Measurements from ENCODE around the gene APOL2.
"Not testable (repeated sequence)": the region's sequence is repeated elsewhere in the genome, so short reads cannot be mapped to it uniquely, and the experiment has no call there.

The APOL2 gene

DNA sequence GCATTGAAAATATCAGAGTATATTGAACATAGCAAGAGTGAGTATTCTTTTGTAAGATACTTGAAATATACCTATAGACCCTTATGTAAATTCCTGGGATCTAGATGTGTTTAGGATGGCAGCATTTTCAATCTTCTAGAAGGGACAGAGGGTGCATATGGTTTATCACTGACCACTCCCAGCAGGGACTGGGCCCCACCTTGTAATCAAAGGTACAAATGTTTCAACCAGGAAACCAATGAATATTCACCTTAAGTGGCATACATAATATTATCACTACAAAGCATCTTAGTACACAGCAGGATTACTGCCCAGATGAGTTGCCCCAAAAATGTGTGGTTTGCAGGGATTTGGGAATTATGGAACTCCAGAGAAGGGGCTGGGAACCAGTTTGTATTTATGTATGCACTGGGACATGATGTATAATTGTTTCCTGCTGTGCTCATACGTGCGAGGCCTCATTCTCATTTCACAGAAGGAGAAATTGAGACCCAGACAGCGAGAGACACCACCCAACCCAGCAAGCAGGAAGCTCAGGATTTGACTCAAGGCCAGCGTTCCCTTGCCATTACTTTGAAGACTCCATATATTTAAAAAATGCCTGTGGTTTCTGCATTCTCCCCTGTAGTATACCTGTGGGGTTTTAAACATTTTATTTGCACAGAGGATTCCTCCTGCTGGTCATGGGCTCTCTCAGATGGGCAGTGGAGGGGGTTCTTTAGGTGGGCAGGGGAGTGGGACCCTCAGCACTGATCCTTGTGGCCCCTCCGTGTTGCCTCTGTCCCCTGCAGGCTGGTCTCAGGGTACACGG, 42.9 kb downstream of the APOL2 start:
- no peak for DNase-seq

DNA sequence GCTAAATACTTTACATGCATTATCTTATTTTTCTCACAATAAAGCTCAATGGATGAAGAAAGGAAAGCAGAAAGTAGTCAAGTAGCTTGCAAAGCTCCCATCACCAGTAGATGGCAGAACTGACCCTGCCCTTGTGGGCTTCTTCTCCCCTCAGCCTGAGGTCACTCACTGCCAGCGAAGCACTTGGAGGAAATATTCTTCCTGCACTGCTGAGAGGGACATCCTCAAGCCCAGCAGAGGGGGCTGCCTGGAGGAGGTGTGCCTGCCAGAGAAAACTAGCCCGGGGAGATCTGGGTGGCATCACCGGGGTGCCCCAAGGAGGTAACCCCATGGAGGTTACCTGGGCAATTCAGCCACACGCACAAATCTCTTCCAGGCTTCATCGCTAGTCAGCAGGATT, 44.4 kb downstream of the APOL2 start:
- DNase-seq: peak; percentile 57 to 64

DNA sequence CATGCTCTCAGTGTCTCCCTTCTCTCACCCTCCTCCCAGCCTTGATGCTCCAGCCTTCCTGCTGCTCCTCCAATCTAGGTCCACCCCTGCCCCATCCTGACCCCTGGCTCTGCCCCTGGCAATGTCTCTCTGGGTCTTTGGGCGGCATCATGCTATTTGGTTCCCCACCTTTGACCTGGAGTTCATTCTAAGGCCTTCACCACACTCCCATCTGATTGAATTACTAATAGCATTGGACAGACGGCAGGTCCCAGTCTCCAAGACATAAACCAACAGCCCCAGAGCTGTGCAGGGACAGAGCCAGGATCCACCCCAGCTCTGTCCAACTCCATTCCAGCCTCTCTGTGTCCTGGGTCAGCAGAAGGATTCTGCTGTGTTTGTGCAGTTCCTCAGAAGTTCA, 44.9 kb downstream of the APOL2 start:
- no peak for DNase-seq

DNA sequence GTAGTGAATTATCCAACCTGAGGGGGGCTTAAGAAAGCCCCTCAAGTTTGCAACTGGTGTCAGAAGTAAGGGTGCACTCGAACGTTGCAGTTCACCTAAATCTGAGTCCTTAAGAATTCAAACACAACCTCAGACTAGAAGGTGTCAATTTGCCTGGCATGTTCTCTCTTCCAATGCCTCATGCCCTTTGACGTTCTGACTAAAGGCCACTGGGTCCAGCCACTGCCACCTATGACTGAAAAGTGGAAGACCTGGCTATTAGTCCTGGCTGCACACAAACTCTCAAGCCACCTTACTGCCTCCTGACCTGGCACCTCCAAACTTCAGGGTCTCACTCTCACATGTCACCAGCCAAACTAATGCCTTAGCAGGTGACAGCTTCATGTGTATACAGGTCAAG, 45.8 kb downstream of the APOL2 start:
- DNase-seq: no peak

DNA sequence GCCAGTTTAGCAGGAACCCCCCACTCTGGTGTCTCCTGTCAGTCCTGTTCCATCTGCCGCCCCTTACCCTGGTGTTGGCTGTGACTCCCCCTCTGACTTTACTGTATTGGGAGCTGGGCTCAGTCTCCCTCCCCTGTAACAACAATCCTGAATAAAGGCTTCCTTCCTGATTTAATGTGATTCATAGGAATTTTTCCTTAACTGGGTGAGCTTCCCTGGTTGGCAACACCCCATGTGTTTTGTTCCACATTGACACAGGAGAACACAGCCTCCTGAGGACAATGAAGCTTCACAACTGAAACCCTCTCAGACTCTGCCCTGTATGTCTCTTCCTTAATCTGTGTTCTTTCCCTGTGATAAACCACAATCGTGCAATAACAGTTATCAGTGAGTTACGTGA, 46.2 kb downstream of the APOL2 start:
- no peak for DNase-seq

DNA sequence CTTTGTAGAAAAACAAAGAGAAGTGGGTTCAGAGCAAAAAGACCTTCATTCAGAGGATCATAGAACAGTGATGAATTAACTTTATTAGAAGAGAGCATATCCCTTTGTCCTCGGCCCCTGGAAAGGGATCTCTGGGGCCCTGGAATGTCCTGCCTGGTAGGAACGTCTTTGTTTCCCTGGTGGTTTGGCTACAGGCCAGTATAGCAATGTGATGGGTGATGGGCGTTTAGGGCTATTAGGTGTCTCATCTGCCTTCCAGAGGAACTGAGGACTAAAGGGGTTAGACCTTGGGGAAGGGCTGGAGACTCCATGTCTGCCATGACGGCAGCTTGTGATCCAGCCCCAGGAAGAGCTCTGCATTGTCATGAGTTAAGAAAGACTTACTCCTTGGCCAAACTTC, 46.8 kb downstream of the APOL2 start:
- DNase-seq: no peak

DNA sequence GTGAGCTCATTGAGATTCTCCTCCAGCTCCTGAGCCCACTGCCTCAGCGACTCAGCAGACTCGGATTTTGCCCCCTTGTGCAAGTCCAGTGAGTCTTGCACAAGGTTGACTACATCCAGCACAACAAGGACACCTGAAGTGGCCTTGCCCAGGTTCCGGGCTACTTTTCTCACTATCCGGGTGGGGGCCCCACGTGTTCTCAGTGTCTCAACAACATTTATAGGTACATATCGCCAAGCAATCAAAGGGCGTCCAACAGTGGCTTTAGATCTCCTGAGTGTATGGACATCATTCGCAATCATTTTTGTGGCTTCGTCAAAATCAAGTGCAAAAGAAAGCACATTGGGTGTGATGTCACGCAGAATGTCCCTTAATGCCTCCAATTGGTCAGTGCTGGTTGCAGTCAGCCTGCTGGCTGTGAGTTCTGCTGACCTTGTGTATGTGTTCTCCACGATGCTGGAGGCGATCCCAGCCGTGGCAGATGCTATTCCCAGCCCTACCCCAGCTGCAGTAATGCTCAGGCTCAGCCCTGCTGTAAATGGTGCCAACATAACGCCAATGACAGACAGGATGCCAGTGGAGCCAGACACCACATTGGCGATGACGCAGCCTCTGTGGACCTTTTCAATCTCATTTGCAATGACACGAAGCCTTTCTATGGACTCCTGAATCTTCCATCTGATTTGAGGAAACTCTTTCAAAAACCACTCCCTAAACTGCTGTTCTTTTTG, 48.1 kb downstream of the APOL2 start:
- DNase-seq: no peak

DNA sequence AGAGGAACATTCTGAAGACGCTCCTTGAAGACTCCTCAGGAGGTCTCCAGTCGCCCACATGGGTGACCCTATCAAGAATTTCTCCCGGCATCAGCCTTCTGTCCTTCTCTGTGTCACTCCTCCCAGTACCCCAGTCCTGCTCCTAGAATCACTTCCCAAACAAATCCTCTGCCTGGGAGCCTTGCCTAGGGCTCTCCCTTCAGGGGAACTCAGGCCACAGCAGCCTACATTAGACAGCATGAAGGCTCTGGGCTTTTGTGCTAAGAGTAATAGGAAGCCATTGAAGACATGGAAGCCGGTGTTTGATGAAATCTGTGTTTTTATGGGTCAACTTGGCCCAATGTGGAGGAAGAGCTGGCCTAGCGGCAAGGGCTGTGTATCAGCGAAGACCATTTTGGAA, 51.5 kb downstream of the APOL2 start:
- not testable (repeated sequence) for DNase-seq

DNA sequence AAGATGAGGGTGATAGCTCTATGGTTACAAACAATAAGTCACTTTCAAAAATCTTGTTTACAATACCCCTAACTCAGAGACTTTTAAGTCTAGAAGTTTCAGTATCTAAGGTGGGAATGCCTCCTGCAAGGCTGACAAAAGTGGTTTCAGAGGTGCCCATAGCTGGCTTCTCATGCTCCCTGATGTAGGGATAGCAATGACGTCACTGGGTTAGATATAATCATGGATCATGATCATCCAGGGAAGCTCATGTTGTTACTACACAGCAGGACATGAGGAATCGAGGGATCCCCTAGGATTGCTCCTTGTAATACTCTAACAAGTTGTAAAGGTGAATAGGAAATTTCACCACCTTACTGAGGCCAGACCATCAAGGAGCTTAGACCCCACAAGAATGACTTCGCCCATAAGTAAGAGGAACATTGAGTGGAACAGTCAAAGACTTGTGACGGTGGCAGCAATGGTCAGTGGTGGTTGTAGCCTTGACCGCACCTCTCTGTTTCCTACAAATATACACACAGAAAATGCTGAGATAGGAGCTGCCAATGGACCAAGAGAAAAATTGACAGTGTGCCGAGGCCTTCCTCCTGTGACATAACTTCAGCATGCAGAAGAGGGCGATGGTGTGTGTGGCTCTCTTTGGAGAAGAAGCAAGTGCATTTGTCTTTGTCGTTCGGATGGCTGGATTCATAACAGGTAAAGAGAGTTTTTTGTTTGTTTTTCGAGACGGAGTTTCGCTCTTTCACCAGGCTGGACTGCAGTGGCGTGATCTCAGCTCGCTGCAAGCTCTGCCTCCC, 53.3 kb downstream of the APOL2 start:
- DNase-seq: no peak

DNA sequence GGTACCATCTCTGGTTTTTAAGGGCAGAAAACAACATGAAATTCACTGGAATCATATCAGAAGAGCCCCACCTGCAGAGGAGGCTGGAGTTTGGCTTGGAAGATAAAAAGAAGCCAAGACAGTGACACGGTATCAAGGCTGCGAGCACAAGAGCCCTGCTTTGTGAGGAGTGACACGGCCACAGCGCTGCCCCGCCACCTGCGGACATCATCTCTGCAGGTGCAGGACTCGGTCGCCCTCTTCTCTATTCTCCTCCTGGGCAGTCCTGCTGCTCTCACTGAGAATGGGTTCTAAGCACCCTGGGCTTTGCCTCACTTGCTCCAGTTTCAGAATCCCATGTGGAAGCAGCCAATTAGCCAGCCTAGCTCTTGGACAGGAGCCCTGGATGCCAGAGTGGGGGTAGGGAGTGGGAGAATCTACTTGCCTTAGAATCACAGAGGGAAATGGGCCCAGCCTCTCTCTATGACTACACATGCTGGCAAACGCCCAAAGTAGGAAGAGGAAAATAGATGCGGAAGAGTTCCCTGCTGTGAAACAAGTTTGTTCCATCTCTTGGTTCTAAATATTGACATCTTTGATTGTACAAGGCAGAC, 54.8 kb downstream of the APOL2 start:
- no peak for DNase-seq

DNA sequence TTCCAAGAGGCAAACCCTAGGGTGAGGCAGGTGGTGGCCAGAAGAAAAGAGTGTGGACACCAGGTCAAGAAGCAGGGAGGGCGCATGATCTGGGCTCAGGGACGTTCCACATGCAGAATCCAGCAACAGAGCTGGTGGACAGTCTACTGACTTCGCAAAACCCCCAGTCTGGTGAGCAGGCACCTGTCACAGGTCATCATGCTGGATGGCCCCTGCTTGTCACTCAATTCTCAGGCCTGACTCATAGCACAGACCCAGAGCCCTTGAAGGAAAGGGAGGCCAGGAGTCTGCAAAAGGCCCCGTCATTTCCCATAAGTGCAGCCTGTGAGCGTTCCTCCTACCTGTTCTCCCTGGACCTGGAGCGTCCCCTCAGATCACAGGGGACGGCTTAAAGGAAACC, 55.9 kb downstream of the APOL2 start:
- DNase-seq: no peak

DNA sequence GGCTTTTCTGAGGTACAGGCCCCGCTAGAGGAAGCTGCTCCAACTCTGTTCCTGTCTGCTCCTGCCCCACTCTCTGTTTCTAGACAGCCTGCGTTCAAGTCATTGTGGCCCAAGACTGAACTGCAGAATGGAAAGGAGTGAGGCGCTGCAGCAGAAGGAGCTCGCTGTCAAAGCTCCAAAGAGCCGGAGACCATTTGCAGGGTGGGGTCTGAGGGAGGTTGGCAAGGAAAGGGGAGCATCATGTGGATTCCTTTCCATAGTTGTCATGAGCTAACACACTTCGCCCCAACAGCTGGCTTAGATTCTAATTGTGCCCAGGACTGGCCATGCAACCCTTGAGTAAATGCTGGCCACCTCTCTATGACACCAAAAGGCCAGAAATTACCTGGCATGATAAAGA, 56.5 kb downstream of the APOL2 start:
- no peak for DNase-seq

DNA sequence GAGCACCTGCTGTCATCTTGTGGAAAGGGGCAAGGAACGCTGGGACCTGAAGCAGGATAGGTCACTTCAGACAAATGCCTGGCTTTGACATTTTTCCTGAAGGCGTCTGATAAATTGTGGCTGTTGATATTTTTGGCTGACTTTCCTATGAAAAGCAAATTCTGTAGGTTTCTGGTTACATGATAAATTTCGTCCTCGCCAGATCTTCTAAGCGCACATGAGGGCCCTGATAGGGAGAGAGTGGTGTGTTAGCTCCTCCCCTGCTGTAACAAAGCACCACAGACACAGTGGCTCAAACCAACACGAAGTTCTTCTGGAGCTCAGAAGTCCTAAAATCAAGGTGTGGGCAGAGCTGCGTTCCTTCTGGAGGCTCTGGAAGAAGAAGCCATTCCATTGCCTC, 57.3 kb downstream of the APOL2 start:
- no peak for DNase-seq

DNA sequence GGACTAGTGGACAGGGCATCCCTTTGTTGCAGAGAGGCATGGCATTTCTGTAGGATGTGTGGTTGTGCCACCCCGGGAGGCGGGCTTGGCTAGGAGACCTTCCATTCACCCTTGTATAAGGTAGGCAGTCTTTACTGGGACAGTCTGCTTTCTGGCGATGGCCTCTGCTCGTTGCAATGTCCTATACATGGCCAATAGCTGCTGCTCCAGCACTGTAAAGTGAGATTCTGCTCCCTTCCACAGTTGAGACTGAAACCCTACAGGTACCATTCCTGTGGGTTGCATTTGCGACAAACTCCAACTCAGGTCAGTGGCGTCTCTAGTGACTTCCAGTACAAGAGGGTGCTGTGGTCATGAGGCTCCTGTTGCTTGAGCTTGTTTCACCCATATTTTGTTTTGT, 58.4 kb downstream of the APOL2 start:
- DNase-seq: no peak

DNA sequence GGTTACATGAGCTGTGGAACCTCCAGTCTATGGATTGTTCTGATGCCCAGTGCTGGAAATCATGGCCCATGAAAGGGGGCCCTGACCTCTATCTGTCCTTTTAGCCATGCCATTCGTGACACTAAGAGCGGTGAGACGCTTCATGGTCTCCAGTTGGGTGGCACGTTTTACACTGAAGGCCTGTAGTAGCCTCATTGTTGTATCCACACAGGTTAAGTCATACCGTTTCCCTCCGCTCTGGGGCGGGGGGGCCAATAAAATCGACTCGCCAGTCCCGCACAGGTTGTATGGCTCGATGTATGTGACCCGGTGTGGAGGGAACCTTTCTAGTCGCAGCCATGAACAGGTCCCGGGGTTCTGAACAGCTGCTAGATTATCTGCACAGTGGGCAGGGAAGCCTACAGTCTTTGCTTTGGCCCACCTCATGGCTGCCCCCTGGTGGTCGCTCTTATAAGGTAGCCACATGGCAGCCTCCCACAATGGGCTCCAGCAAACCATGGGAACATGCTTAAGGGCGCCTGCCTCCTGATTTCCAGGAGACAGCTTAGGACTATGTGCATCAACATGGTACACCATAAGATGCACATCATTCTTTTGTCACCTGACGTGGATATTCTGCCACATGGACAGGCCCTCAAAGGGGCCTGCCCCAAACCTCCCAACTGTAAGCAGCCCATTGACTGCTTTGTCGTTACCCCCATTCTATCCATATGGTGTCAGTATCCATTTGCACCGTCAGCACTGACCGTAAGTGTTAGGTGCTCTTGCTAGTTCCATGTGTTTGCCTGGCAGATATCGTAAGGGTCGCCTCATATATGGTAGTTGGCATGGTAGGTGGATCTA, 59.1 kb downstream of the APOL2 start:
- peak; percentile 47 to 88 for DNase-seq

DNA sequence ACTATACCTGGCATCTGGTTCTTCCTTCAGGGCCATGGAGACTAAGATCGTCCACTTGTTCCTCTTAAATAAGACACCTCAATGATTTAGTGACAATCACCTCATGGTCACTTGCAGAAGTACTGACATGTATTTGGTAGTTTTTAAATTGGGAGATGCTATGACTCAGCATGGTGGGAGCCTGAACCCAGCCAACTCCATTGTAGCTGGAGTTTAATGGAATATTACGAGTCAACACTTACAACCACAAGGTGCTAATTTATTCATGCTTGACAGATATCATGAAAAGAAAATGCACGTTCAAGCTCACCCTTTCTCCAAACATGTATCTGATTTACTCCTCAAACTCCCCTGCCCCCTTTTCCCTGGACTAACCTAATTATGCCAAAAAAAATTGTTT, 62.2 kb downstream of the APOL2 start:
- DNase-seq: no peak
